Measurements from ENCODE around the gene RAP1GDS1.

- TF ChIP-seq CTCF (IDR thresholded peaks at IDR 0.05 in 4 of 5, conservative IDR thresholded peaks at IDR 0.05 in 1 of 5) (no peak), POLR2A (IDR thresholded peaks at IDR 0.05) (no peak)
Measured at GRCh38 chr4:98275145-98275544, 14.0 kb downstream of the RAP1GDS1 start.
